ENCODE results near the gene CEP192.

Gene CEP192

DNA sequence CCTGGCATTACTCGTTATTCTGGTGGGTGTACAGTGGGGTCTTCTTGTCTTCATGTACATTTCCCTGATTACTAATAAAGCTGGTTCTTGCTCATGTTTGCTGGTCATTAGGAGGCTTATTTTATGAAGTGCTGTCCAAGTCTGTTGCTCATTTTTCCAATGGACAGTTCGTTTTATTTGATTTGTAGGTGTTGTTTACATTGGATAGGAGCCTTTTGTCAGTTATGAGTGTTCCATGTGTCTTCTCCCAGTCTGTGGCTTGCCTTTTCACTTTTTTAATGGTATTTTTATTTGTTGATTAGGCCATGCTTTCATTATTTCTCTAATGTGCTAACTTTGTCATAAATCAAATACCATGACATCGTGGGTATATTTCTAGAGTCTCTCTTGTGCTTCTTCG, 51.9 kb downstream of the CEP192 start:
- Histone ChIP-seq H3K27ac (ENCODE audit: insufficient read depth in 1 of 2, low read depth in 1 of 2, low read length in 2 of 2, poor library complexity in 1 of 2, severe bottlenecking in 2 of 2) (no peak overlapping the region), H3K4me3 (ENCODE audit: control insufficient read depth in 1 of 7, extremely low read depth in 1 of 7, insufficient read depth in 4 of 7, low read depth in 2 of 7, low read length in 6 of 7) (no peak overlapping the region), H3K4me1 (ENCODE audit: control extremely low read depth in 1 of 4, control insufficient read depth in 4 of 4, insufficient read depth in 4 of 4, low read length in 3 of 4) (no peaks in the 10 kb centered on the region), H3K9me3 (ENCODE audit: control extremely low read depth in 1 of 5, control insufficient read depth in 4 of 5, insufficient read depth in 2 of 5, low read depth in 1 of 5, low read length in 4 of 5) (peaks cover 2 to 13% (median 7%) of the 10 kb centered on the region in 5 experiments), H3K27me3 (replicated peaks in 2 of 5; ENCODE audit: control insufficient read depth in 4 of 5, insufficient read depth in 5 of 5, low read length in 4 of 5) (no peaks in the 10 kb centered on the region), H3K36me3 (ENCODE audit: control insufficient read depth in 4 of 4, insufficient read depth in 4 of 4, low read length in 3 of 4) (peaks cover 19 to 59% (median 40%) of the 10 kb centered on the region in 4 experiments)
- ChIA-PET POLR2A (no interaction called here), CTCF (interaction anchor here (1.2 kb wide), 1 partner anchor 20 kb away, joined by 3 read pairs; no protein-coding TSS in a partner anchor)
- DNase-seq, result no peak
- 100% methylated on average over 1 of the region's 4 CpGs for WGBS (ENCODE audit: insufficient coverage)

- no peaks in the 10 kb centered on the region for H3K27me3 ChIP-seq (replicated peaks in 2 of 5; ENCODE audit: control insufficient read depth in 4 of 5, insufficient read depth in 5 of 5, low read length in 4 of 5)
- 87% methylated on average over 5 of the region's 6 CpGs for WGBS (ENCODE audit: insufficient coverage)
- no peak overlapping the region for H3K27ac ChIP-seq (ENCODE audit: insufficient read depth in 1 of 2, low read depth in 1 of 2, low read length in 2 of 2, poor library complexity in 1 of 2, severe bottlenecking in 2 of 2)
- ChIA-PET POLR2A (no interaction called here), CTCF (no interaction called here)
- DNase-seq, result no peak
- peaks cover 15 to 59% (median 32%) of the 10 kb centered on the region in 4 experiments for H3K36me3 ChIP-seq (ENCODE audit: control insufficient read depth in 4 of 4, insufficient read depth in 4 of 4, low read length in 3 of 4)
- H3K4me1 ChIP-seq (ENCODE audit: control extremely low read depth in 1 of 4, control insufficient read depth in 4 of 4, insufficient read depth in 4 of 4, low read length in 3 of 4), result peaks cover 0 to 13% (median 7%) of the 10 kb centered on the region in 4 experiments
- peaks cover 0 to 4% (median under 1%) of the 10 kb centered on the region in 5 experiments for H3K9me3 ChIP-seq (ENCODE audit: control extremely low read depth in 1 of 5, control insufficient read depth in 4 of 5, insufficient read depth in 2 of 5, low read depth in 1 of 5, low read length in 4 of 5)
- no peak overlapping the region for H3K4me3 ChIP-seq (ENCODE audit: control insufficient read depth in 1 of 7, extremely low read depth in 1 of 7, insufficient read depth in 4 of 7, low read depth in 2 of 7, low read length in 6 of 7)
Observed at GRCh38 chr18:13048061-13048595, 57.0 kb downstream of the CEP192 start.

GRCh38 chr18:13051159-13051558, 60.0 kb downstream of the CEP192 start:
- peaks cover 0 to 13% (median 7%) of the 10 kb centered on the region in 4 experiments for H3K4me1 ChIP-seq (ENCODE audit: control extremely low read depth in 1 of 4, control insufficient read depth in 4 of 4, insufficient read depth in 4 of 4, low read length in 3 of 4)
- peak in 2 of 3 donors; percentile 14 to 18 for DNase-seq
- no peaks in the 10 kb centered on the region for H3K27me3 ChIP-seq (replicated peaks in 2 of 5; ENCODE audit: control insufficient read depth in 4 of 5, insufficient read depth in 5 of 5, low read length in 4 of 5)
- no CpG with 5 or more reads among the region's 6 CpGs for WGBS (ENCODE audit: insufficient coverage)
- ChIA-PET CTCF (interaction anchor here (1.2 to 1.3 kb wide), 2 partner anchors 60 to 108 kb away, joined by 3 to 5 read pairs; partner anchors contain the start of gene CEP192), POLR2A (no interaction called here)
- H3K27ac ChIP-seq (ENCODE audit: insufficient read depth in 1 of 2, low read depth in 1 of 2, low read length in 2 of 2, poor library complexity in 1 of 2, severe bottlenecking in 2 of 2), result no peak overlapping the region
- peaks cover 24 to 68% (median 44%) of the 10 kb centered on the region in 4 experiments for H3K36me3 ChIP-seq (ENCODE audit: control insufficient read depth in 4 of 4, insufficient read depth in 4 of 4, low read length in 3 of 4)
- H3K4me3 ChIP-seq (ENCODE audit: control insufficient read depth in 1 of 7, extremely low read depth in 1 of 7, insufficient read depth in 4 of 7, low read depth in 2 of 7, low read length in 6 of 7), result no peak overlapping the region
- H3K9me3 ChIP-seq (ENCODE audit: control extremely low read depth in 1 of 5, control insufficient read depth in 4 of 5, insufficient read depth in 2 of 5, low read depth in 1 of 5, low read length in 4 of 5), result no peaks in the 10 kb centered on the region

DNA sequence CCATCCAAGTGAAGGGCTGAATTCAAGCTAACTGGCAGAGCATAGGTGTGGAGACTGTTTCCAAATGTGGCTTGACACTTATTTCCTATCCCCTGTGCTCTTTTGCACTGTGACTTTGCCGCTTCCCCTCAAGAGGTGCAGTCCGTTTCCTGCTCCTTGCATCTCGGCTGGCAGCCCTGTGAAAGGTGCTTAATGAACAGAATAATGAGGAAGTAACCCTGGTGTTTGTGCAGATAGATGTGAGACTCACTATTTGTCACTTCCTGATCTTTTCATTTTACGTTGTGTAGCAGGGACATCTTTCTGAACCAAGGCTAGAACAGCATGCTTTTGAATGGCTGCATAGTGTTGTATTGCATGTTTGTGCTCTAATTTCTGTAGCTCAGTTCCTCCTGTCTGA, 60.8 kb downstream of the CEP192 start:
- 0% methylated on average over 1 of the region's 4 CpGs for WGBS (ENCODE audit: insufficient coverage)
- no peaks in the 10 kb centered on the region for H3K27me3 ChIP-seq (replicated peaks in 2 of 5; ENCODE audit: control insufficient read depth in 4 of 5, insufficient read depth in 5 of 5, low read length in 4 of 5)
- POLR2A ChIA-PET, result no interaction called here
- peak overlapping the region in 2 of 7 experiments; percentile 1 to 51 for H3K4me3 ChIP-seq (ENCODE audit: control insufficient read depth in 1 of 7, extremely low read depth in 1 of 7, insufficient read depth in 4 of 7, low read depth in 2 of 7, low read length in 6 of 7)
- peak; percentile 47 to 92 (median 84) for DNase-seq
- H3K9me3 ChIP-seq (ENCODE audit: control extremely low read depth in 1 of 5, control insufficient read depth in 4 of 5, insufficient read depth in 2 of 5, low read depth in 1 of 5, low read length in 4 of 5), result no peaks in the 10 kb centered on the region
- peaks cover 25 to 72% (median 50%) of the 10 kb centered on the region in 4 experiments for H3K36me3 ChIP-seq (ENCODE audit: control insufficient read depth in 4 of 4, insufficient read depth in 4 of 4, low read length in 3 of 4)
- CTCF ChIA-PET, result interaction anchor here (1.2 to 1.3 kb wide), 3 partner anchors 9 to 108 kb away, joined by 3 to 5 read pairs (median 3); partner anchors contain the start of gene CEP192
- no peak overlapping the region for H3K27ac ChIP-seq (ENCODE audit: insufficient read depth in 1 of 2, low read depth in 1 of 2, low read length in 2 of 2, poor library complexity in 1 of 2, severe bottlenecking in 2 of 2)
- H3K4me1 ChIP-seq (ENCODE audit: control extremely low read depth in 1 of 4, control insufficient read depth in 4 of 4, insufficient read depth in 4 of 4, low read length in 3 of 4), result peaks cover 0 to 13% (median 7%) of the 10 kb centered on the region in 4 experiments

- no peak for DNase-seq
- 100% methylated on average over 1 of the region's 2 CpGs for WGBS (ENCODE audit: insufficient coverage)
- CTCF ChIA-PET, result interaction anchor here (1.1 kb wide), 1 partner anchor 14 kb away, joined by 3 read pairs; no protein-coding TSS in a partner anchor
- no peak overlapping the region for H3K27ac ChIP-seq (ENCODE audit: insufficient read depth in 1 of 2, low read depth in 1 of 2, low read length in 2 of 2, poor library complexity in 1 of 2, severe bottlenecking in 2 of 2)
- peaks cover 0 to 13% (median 7%) of the 10 kb centered on the region in 4 experiments for H3K4me1 ChIP-seq (ENCODE audit: control extremely low read depth in 1 of 4, control insufficient read depth in 4 of 4, insufficient read depth in 4 of 4, low read length in 3 of 4)
- no peaks in the 10 kb centered on the region for H3K27me3 ChIP-seq (replicated peaks in 2 of 5; ENCODE audit: control insufficient read depth in 4 of 5, insufficient read depth in 5 of 5, low read length in 4 of 5)
- POLR2A ChIA-PET, result interaction anchor here (0.6 kb wide), 1 partner anchor 30 kb away, joined by 7 read pairs; no protein-coding TSS in a partner anchor
- no peaks in the 10 kb centered on the region for H3K9me3 ChIP-seq (ENCODE audit: control extremely low read depth in 1 of 5, control insufficient read depth in 4 of 5, insufficient read depth in 2 of 5, low read depth in 1 of 5, low read length in 4 of 5)
- H3K36me3 ChIP-seq (ENCODE audit: control insufficient read depth in 4 of 4, insufficient read depth in 4 of 4, low read length in 3 of 4), result peaks cover 32 to 73% (median 47%) of the 10 kb centered on the region in 4 experiments
- H3K4me3 ChIP-seq (ENCODE audit: control insufficient read depth in 1 of 7, extremely low read depth in 1 of 7, insufficient read depth in 4 of 7, low read depth in 2 of 7, low read length in 6 of 7), result no peak overlapping the region
Observed at GRCh38 chr18:13054336-13054735, 63.2 kb downstream of the CEP192 start.

DNA sequence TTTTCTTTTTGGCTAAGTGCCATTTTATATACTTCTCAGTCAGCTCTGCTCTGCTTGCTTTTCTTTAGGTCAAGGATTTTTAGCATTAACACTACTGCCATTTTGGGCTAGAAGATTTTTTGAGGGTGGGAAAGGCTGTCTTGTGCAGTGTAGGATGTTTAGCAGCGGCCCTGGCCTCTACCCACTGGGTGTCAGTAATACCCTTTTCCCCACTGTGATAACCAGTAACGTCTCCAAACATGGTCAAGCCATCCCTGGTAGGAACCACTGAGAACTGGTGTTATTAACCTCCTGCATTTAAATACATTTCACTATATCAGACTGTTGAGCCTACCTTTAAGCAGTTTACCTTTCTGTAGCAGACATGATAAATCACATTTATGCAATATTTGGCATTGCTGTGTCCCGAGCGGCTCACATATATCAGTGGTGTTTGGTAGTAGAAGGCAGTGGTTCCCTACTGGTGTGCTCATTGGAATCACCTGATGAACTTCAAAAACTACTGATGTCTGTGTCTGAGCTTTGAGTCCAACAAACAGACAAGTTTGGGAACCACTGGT, 70.5 kb downstream of the CEP192 start:
- ChIA-PET POLR2A (no interaction called here), CTCF (interaction anchor here (0.8 kb wide), 1 partner anchor 9 kb away, joined by 3 read pairs; no protein-coding TSS in a partner anchor)
- no peak for DNase-seq
- H3K27me3 ChIP-seq (replicated peaks in 2 of 5; ENCODE audit: control insufficient read depth in 4 of 5, insufficient read depth in 5 of 5, low read length in 4 of 5), result no peaks in the 10 kb centered on the region
- H3K27ac ChIP-seq (ENCODE audit: insufficient read depth in 1 of 2, low read depth in 1 of 2, low read length in 2 of 2, poor library complexity in 1 of 2, severe bottlenecking in 2 of 2), result no peak overlapping the region
- peaks cover 13 to 58% (median 35%) of the 10 kb centered on the region in 4 experiments for H3K36me3 ChIP-seq (ENCODE audit: control insufficient read depth in 4 of 4, insufficient read depth in 4 of 4, low read length in 3 of 4)
- H3K9me3 ChIP-seq (ENCODE audit: control extremely low read depth in 1 of 5, control insufficient read depth in 4 of 5, insufficient read depth in 2 of 5, low read depth in 1 of 5, low read length in 4 of 5), result no peaks in the 10 kb centered on the region
- H3K4me3 ChIP-seq (ENCODE audit: control insufficient read depth in 1 of 7, extremely low read depth in 1 of 7, insufficient read depth in 4 of 7, low read depth in 2 of 7, low read length in 6 of 7), result no peak overlapping the region
- peaks cover 0 to 3% (median 2%) of the 10 kb centered on the region in 4 experiments for H3K4me1 ChIP-seq (ENCODE audit: control extremely low read depth in 1 of 4, control insufficient read depth in 4 of 4, insufficient read depth in 4 of 4, low read length in 3 of 4)
- WGBS (ENCODE audit: insufficient coverage), result 94% methylated on average over 3 of the region's 4 CpGs

GRCh38 chr18:13067124-13067523, 76.0 kb downstream of the CEP192 start:
- Histone ChIP-seq H3K36me3 (ENCODE audit: control insufficient read depth in 4 of 4, insufficient read depth in 4 of 4, low read length in 3 of 4) (peaks cover 13 to 55% (median 39%) of the 10 kb centered on the region in 4 experiments), H3K27ac (ENCODE audit: insufficient read depth in 1 of 2, low read depth in 1 of 2, low read length in 2 of 2, poor library complexity in 1 of 2, severe bottlenecking in 2 of 2) (peak overlapping the region in 1 of 2 experiments; percentile 28), H3K4me3 (ENCODE audit: control insufficient read depth in 1 of 7, extremely low read depth in 1 of 7, insufficient read depth in 4 of 7, low read depth in 2 of 7, low read length in 6 of 7) (no peak overlapping the region), H3K4me1 (ENCODE audit: control extremely low read depth in 1 of 4, control insufficient read depth in 4 of 4, insufficient read depth in 4 of 4, low read length in 3 of 4) (peaks cover 0 to 18% (median 12%) of the 10 kb centered on the region in 4 experiments), H3K27me3 (replicated peaks in 2 of 5; ENCODE audit: control insufficient read depth in 4 of 5, insufficient read depth in 5 of 5, low read length in 4 of 5) (no peaks in the 10 kb centered on the region), H3K9me3 (ENCODE audit: control extremely low read depth in 1 of 5, control insufficient read depth in 4 of 5, insufficient read depth in 2 of 5, low read depth in 1 of 5, low read length in 4 of 5) (no peaks in the 10 kb centered on the region)
- peak; percentile 46 to 89 (median 75) for DNase-seq
- CTCF ChIA-PET, result no interaction called here
- POLR2A ChIA-PET, result no interaction called here
- 0% methylated on average over 3 of the region's 4 CpGs for WGBS (ENCODE audit: insufficient coverage)
